Small intestine (tissue), 16 donors: Measurements from ENCODE around the gene IQCH. TPM values are rescaled to one million over a fixed set of nuclear protein-coding genes. Genes with fewer than 3 reads are reported as not detected.

Experiments
- DNase-seq, 2 donors: peaks; one replicate each; pipeline versions ENCODE4 v3.0.0 to v3.0.0-alpha.2; 2013
- FAIRE-seq: peaks from 2 replicates; lab custom pipeline; 2012; peaks lifted over from hg19 to GRCh38; lab: Jason Lieb, UNC
- H3K27ac ChIP-seq, 3 donors: one replicate each; pipeline ENCODE4 v1.5.1; 2013; ENCODE audit warnings: low read length in 2 of 3, mild to moderate bottlenecking in 2 of 3, control low read depth in 1 of 3, inconsistent platforms in 1 of 3, low read depth in 1 of 3, moderate library complexity in 1 of 3
- H3K27me3 ChIP-seq, 3 donors: one replicate each; pipeline ENCODE4 v1.6.1; 2013; ENCODE audit warnings: low read length in 3 of 3, inconsistent platforms in 1 of 3; ENCODE audit not compliant: control insufficient read depth in 3 of 3, insufficient read depth in 3 of 3
- H3K36me3 ChIP-seq, 3 donors: one replicate each; pipeline ENCODE4 v1.6.1; 2013; ENCODE audit warnings: low read length in 3 of 3, inconsistent platforms in 1 of 3, low read depth in 1 of 3, mild to moderate bottlenecking in 1 of 3, moderate library complexity in 1 of 3; ENCODE audit not compliant: control insufficient read depth in 3 of 3, insufficient read depth in 2 of 3
- H3K4me1 ChIP-seq, 3 donors: one replicate each; pipeline ENCODE4 v1.6.1; 2013; ENCODE audit warnings: low read length in 2 of 3, inconsistent platforms in 1 of 3, low read depth in 1 of 3, mild to moderate bottlenecking in 1 of 3, moderate library complexity in 1 of 3; ENCODE audit not compliant: control insufficient read depth in 3 of 3, insufficient read depth in 2 of 3
- H3K4me3 ChIP-seq, 3 donors: one replicate each; pipeline ENCODE4 v1.5.1; 2013; ENCODE audit warnings: low read length in 3 of 3, control low read depth in 1 of 3, inconsistent platforms in 1 of 3, low read depth in 1 of 3, mild to moderate bottlenecking in 1 of 3, moderate library complexity in 1 of 3
- H3K9me3 ChIP-seq, 2 donors: one replicate each; pipeline ENCODE4 v1.6.1; 2013; ENCODE audit warnings: low read depth in 1 of 2, low read length in 1 of 2; ENCODE audit not compliant: control insufficient read depth in 2 of 2, insufficient read depth in 1 of 2
- WGBS, 3 donors: extraction: QIAGEN DNeasy Blood & Tissue Kit; methylation state at CpG; one replicate each; pipeline ENCODE4 v1.1.7; 2013; 5-methylcytosine and 5-hydroxymethylcytosine counted together
- long read RNA-seq, 10 donors: transcript quantifications; one replicate each; lab custom pipeline, GENCODE V29; 2026
- polyA plus RNA-seq, 4 donors: library from polyadenylated mRNA; stranded (reverse) in 3 of 4; unstranded in 1 of 4; fragments of 200-250 nt in 3 of 4; fragments of 120-200 nt in 1 of 4; gene quantifications; one replicate each; pipeline versions ENCODE4 v1.2.1 to v1.2.3, GENCODE V29; 2013
- donor health status: healthy with polysubstance abuse.
- donor health status: control.
- donor health status: control.
- donor health status: Bipolar disorder and iron deficiency.
- donor health status: healthy.

Gene IQCH
- polyA plus RNA-seq: under 1 TPM in 3 of 4 donors, not detected in 1; 0.27 to 0.72 (median 0.36) TPM
- long read RNA-seq, donor 1: 0 reads
- long read RNA-seq, donor 2: 0 reads
- long read RNA-seq, donor 3: 0 reads
- long read RNA-seq, donor 4: 0 reads
- long read RNA-seq, donor 5: 0 reads
- long read RNA-seq, donor 6: 0 reads
- long read RNA-seq, donor 7, partial matches to known transcripts: 0 of 6 reads
- long read RNA-seq, donor 7, other reads (novel, unspliced or antisense): 6 of 6 reads
- long read RNA-seq, donor 8: 0 reads
- long read RNA-seq, donor 9: 0 reads
- long read RNA-seq, donor 10: 0 reads

DNA sequence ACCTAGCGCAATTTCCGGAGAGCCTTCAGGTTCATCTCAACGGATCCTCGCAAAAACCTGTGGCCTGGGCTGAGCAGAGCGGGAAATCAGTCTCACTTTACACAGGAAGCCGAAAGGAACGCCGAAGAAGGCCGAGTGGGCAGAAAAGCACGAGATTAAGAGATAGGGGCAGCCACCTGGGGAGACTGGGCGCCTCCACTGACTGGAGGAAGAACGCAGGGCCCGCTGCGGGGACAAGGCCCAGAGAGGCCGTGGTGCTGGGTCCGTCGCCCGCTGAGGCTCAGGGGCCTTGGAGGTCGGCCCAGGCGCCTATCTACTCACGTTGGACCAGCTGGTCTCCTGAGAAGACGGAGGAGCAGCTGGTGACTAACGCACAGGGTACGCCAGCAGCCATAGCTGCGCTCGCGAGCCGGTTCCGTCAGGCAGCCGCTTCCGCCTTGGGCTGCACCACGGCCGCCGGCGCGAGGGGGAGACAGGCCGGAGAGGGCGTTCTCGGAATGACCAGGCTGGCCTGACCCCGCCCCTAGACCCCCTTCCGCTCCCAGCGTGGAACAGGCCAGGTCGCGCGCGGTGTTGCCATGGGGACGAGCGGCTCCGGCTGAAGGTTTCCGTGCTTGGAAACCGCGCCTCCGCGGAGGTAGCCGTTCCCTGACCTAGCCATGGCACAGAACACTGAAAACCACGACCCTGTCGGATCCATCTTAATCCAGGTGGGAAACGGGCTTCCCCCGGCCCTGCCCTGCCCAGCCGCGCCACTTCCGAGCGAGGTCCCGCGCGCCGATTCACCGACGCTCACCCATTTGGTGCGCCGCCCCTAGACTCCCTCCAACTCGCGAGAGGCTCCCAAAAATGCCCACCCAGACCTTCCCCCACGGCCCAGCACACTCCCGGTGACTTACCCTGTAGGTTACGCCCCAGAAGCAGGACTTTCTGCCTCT is at the start of gene IQCH, which contains the start of gene AAGAB:
IQCH (plus strand) TSS at position 549 of the 938 bp plus-strand sequence; CDS start at position 660, 111 bp downstream.
AAGAB (minus strand) TSS at position 424 of the 938 bp plus-strand sequence; CDS start at position 394, 30 bp downstream.
- FAIRE-seq (no peak), DNase-seq (peak; percentile 96 to 98)
- Histone ChIP-seq H3K9me3 (no peaks in the 10 kb centered on the region), H3K4me3 (peak within 1 kb of the TSS; percentile 73 to 88 (median 84)), H3K27ac (peak within 1 kb of the TSS; percentile 83 to 97 (median 89)), H3K36me3 (no peaks in the 10 kb centered on the region), H3K4me1 (peaks cover 0 to 11% (median 4%) of the 10 kb centered on the region in 3 donors), H3K27me3 (no peaks in the 10 kb centered on the region)
- WGBS, 3 donors: 0 to 1% (median 0%) methylated on average over 70 to 76 of the region's 76 CpGs

DNA sequence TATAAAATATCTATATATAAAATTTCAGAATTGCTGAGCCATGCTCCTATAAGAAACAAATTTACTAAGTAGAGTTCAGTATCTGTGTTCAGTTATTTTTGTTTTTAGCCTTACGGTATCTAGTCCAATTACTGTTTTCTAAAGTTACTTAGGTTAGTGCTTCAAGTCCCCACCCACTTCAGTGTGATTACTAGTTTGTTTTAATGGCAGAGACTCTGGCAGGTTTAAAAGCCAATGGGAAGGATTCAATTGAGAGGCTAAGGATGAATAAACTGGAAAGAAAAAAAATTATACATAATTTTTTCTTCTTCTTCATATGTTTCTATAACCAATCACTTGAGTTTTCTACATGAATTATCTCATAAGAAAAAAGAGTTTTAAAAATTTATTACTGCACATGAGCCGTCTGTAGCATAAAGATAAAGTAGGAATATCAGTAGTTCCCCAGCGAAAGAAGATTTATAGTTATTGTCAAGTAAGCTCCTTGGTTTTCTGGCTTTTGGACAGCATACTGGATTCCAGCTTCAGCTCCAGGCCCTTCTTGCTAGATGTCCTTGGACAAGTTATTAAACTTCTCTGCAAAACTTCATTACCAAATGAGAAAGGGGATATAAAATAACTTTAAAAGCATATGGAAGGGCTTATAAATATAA is 46.9 kb upstream of the IQCH start:
- peaks cover 0 to 13% (median 8%) of the 10 kb centered on the region in 3 donors for H3K36me3 ChIP-seq
- FAIRE-seq (no peak), DNase-seq (no peak)
- no peak overlapping the region for H3K4me3 ChIP-seq
- no peaks in the 10 kb centered on the region for H3K27me3 ChIP-seq
- no peak overlapping the region for H3K27ac ChIP-seq
- no peaks in the 10 kb centered on the region for H3K9me3 ChIP-seq
- 96 to 99% (median 98%) methylated on average over 3 of the region's 3 CpGs for WGBS, 3 donors
- H3K4me1 ChIP-seq: no peaks in the 10 kb centered on the region

DNA sequence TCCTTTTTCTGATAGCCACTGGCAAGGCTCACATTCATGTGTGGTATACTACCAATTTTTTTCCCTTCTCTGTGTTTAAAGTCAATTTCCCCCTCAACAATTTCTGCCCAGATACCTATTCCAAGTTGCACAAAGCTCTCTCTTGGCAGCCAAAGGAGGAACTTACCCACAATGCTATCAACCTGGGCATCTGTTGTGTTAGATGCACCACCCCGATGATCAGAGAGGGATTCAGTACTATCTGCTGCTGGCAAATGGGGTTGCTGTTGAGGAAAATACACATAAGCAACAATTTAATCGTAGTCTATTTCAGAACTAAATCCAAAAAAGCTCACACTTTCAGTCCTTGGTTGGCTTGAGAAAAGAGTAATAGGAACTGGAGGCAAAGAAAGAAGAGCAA is 46.2 kb upstream of the IQCH start:
- WGBS, 3 donors: 66 to 94% (median 83%) methylated on average over 2 of the region's 2 CpGs

DNA sequence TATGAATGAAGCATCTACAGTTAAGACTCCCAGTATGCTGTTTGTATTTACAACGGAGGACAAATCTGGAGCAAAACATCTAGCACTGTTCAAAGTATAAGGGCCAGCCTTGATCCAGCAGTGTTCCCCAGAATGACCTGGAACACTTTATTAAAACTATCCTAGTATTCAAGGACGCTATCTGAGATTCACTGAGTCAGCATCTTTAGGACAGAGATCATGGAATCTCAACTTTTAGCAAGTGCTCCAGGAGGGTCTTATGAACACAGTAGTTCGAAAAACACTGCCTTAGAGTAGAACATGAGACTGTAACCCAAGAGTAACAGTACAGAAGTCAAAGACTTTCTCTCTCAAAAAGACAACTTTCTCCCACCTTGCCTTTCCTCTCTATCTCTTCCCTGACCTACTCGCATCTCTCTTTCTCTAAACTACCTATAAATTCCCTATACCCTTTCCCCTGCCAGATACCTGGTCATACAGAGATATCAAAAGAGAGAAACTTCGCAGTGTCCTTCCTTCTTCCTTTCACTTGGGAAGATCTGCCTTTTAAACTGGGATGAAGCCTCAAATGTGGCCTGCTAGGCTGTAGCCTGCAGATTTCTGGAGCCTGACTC is 43.9 kb upstream of the IQCH start:
- H3K4me1 ChIP-seq: no peaks in the 10 kb centered on the region
- H3K27ac ChIP-seq: no peak overlapping the region
- DNase-seq: no peak
- no peak for FAIRE-seq
- H3K4me3 ChIP-seq: no peak overlapping the region
- H3K9me3 ChIP-seq: no peaks in the 10 kb centered on the region
- H3K27me3 ChIP-seq: no peaks in the 10 kb centered on the region
- H3K36me3 ChIP-seq: peaks cover 0 to 9% (median 6%) of the 10 kb centered on the region in 3 donors
- WGBS, 3 donors: 97% methylated on average over 5 of the region's 5 CpGs

More for the DNA sequence above, 46.2 kb upstream of the IQCH start:
- no peaks in the 10 kb centered on the region for H3K27me3 ChIP-seq
- H3K27ac ChIP-seq: no peak overlapping the region
- peaks cover 0 to 13% (median 8%) of the 10 kb centered on the region in 3 donors for H3K36me3 ChIP-seq
- no peak for FAIRE-seq
- no peaks in the 10 kb centered on the region for H3K9me3 ChIP-seq
- H3K4me3 ChIP-seq: no peak overlapping the region
- no peaks in the 10 kb centered on the region for H3K4me1 ChIP-seq
- no peak for DNase-seq

DNA sequence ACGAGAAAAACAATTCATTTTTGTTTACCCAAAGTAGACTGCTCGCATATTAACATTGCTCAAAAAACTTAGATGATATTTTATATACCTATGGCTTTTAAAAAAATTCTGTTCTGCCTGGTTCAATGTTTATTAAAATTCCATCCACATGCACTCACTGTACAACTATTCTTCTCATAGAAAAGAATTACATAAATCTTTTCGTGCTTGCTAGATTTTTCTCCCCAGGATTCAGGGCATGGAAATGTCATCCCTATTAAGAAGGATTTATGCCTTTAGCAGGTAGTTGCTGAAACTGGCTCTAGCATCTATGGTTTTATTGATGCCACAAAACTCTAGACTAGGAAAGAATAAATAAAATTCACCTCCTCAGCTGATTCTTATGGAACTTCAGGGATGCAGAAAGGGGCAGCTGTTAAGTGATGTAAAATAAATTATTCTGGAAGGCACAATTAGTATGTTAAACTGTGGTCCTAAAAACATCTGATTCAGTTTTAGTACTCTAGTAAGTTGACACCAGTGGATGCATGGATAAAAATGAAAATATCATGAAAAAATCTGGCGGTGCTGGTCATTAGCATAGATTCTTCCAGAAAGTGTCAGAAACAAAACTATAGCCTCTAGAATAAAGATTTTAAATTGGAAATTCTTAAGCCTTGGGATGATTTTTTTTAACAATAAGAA is 41.8 kb upstream of the IQCH start:
- 86 to 95% (median 93%) methylated on average over 4 of the region's 4 CpGs for WGBS, 3 donors
- no peak overlapping the region for H3K27ac ChIP-seq
- H3K9me3 ChIP-seq: no peaks in the 10 kb centered on the region
- no peaks in the 10 kb centered on the region for H3K4me1 ChIP-seq
- H3K36me3 ChIP-seq: peaks cover 0 to 9% (median 3%) of the 10 kb centered on the region in 3 donors
- FAIRE-seq: peak; percentile 26
- DNase-seq: no peak
- no peaks in the 10 kb centered on the region for H3K27me3 ChIP-seq
- no peak overlapping the region for H3K4me3 ChIP-seq

DNA sequence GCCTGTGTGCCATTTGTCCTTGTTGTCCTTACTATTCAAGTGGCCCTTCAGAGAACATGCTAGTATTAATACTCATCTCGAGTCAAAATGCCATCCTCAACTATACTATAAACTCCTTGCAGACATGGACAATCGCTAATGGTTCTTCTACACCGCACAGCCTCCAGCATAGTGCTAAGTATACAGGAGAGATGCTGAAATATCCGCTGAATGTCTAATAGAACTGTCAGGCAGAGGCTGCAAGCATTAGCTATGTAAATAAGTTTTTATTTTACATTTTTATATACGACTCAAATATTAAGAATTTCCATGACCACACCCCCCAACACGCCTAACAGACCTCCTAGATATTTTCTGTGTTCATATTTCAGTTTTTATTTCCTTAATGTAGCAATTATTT is 39.5 kb upstream of the IQCH start:
- WGBS, 3 donors: 85 to 93% (median 88%) methylated on average over 6 of the region's 6 CpGs
- H3K4me1 ChIP-seq: no peaks in the 10 kb centered on the region
- no peak overlapping the region for H3K27ac ChIP-seq
- no peaks in the 10 kb centered on the region for H3K27me3 ChIP-seq
- H3K9me3 ChIP-seq: no peaks in the 10 kb centered on the region
- H3K4me3 ChIP-seq: no peak overlapping the region
- no peaks in the 10 kb centered on the region for H3K36me3 ChIP-seq
- DNase-seq: no peak
- FAIRE-seq: no peak

DNA sequence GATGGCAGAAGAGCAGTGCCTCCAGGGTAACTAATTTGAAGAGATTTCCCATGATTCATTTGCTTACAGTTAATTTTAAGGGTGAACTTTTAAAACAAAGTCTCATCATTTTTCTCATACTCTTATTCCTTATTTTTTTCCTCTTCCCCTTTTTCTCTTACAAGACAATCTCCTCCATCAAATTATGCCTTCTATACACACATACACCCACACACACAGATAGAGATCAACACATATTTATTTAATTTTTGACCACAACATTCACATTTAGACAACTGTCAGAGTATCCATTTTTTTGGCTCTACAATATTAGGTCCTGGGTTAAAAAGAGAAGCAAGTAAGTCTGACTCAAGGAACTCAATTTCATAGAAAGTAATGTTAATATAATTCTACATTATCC is 37.7 kb upstream of the IQCH start:
- H3K9me3 ChIP-seq: no peaks in the 10 kb centered on the region
- H3K27ac ChIP-seq: no peak overlapping the region
- no peaks in the 10 kb centered on the region for H3K27me3 ChIP-seq
- H3K4me1 ChIP-seq: no peaks in the 10 kb centered on the region
- no peak overlapping the region for H3K4me3 ChIP-seq
- FAIRE-seq: no peak
- DNase-seq: no peak
- no peaks in the 10 kb centered on the region for H3K36me3 ChIP-seq
